GM18909 (cell line): ENCODE measurements around the gene PLG.
"Not testable (repeated sequence)": the region's sequence is repeated elsewhere in the genome, so short reads cannot be mapped to it uniquely, and the experiment has no call there.

ENCODE experiments used
- ATAC-seq: cut with Tn5 transposase; IDR thresholded peaks from one replicate; pipeline ENCODE4 v1.9.1; 2021; ENCODE audit warnings: mild to moderate bottlenecking; ENCODE audit not compliant: unreplicated experiment, poor library complexity

PLG gene

GRCh38 chr6:160802049-160802448 is 100.0 kb downstream of the PLG start:
- not testable (repeated sequence) for ATAC-seq
